ENCODE data around the gene IPO11.

The IPO11 gene

GRCh38 chr5:62596691-62597090 lies 184.1 kb downstream of the IPO11 start:
- Histone ChIP-seq H3K79me2 (ENCODE audit: insufficient read depth, low read length) (no peaks in the 10 kb centered on the region), H3K9me3 (ENCODE audit: low read length) (no peaks in the 10 kb centered on the region), H3F3A (ENCODE audit: insufficient read depth, low read length) (no peaks in the 10 kb centered on the region), H3K9ac (ENCODE audit: low read length) (no peak overlapping the region), H3K36me3 (ENCODE audit: insufficient read depth, low read length) (peaks cover 27% of the 10 kb centered on the region), H4K20me1 (ENCODE audit: insufficient read depth, low read length) (no peaks in the 10 kb centered on the region), H3K27me3 (ENCODE audit: insufficient read depth, low read length) (no peaks in the 10 kb centered on the region), H3K4me2 (ENCODE audit: low read length) (no peak overlapping the region), H2AFZ (ENCODE audit: low read length) (no peak overlapping the region), H3K4me3 (ENCODE audit: low read depth, low read length, poor library complexity, severe bottlenecking) (no peak overlapping the region), H3K9me2 (ENCODE audit: low read depth, low read length) (no peaks in the 10 kb centered on the region), H3K4me1 (ENCODE audit: insufficient read depth, low read length, severe bottlenecking) (no peaks in the 10 kb centered on the region), H3K27ac (ENCODE audit: low read depth, low read length, poor library complexity, severe bottlenecking) (no peak overlapping the region)
- TF ChIP-seq EZH2 (IDR thresholded peaks at IDR 0.05; ENCODE audit: borderline replicate concordance, low read length): no peak
- TF ChIP-seq, protein P1, sequence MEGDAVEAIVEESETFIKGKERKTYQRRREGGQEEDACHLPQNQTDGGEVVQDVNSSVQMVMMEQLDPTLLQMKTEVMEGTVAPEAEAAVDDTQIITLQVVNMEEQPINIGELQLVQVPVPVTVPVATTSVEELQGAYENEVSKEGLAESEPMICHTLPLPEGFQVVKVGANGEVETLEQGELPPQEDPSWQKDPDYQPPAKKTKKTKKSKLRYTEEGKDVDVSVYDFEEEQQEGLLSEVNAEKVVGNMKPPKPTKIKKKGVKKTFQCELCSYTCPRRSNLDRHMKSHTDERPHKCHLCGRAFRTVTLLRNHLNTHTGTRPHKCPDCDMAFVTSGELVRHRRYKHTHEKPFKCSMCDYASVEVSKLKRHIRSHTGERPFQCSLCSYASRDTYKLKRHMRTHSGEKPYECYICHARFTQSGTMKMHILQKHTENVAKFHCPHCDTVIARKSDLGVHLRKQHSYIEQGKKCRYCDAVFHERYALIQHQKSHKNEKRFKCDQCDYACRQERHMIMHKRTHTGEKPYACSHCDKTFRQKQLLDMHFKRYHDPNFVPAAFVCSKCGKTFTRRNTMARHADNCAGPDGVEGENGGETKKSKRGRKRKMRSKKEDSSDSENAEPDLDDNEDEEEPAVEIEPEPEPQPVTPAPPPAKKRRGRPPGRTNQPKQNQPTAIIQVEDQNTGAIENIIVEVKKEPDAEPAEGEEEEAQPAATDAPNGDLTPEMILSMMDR (IDR thresholded peaks at IDR 0.05; ENCODE audit: low read length): no peak

DNA sequence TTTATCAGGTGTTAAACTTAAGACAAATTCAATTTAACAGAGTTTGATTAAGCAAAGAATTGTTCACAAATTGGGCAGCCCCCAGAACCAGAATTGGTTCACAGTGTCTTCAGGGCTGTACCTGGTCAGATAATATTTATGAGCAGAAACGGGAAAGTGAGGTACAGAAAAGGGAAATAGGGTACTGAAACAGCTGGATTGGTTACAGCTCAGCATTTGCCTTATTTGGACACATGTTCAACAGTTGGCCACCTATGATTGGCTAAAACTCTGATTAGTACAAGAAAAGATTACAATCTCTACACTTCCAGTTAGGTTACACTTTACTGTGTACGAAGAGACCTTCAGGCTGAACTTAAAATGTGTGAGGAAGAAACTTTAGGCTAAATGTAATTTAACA lies 184.8 kb downstream of the IPO11 start:
- Histone ChIP-seq H4K20me1 (ENCODE audit: insufficient read depth, low read length) (no peaks in the 10 kb centered on the region), H3K4me3 (ENCODE audit: low read depth, low read length, poor library complexity, severe bottlenecking) (no peak overlapping the region), H3F3A (ENCODE audit: insufficient read depth, low read length) (no peaks in the 10 kb centered on the region), H3K9ac (ENCODE audit: low read length) (no peak overlapping the region), H2AFZ (ENCODE audit: low read length) (no peak overlapping the region), H3K27ac (ENCODE audit: low read depth, low read length, poor library complexity, severe bottlenecking) (no peak overlapping the region), H3K79me2 (ENCODE audit: insufficient read depth, low read length) (no peaks in the 10 kb centered on the region), H3K4me2 (ENCODE audit: low read length) (no peak overlapping the region), H3K4me1 (ENCODE audit: insufficient read depth, low read length, severe bottlenecking) (no peaks in the 10 kb centered on the region), H3K9me3 (ENCODE audit: low read length) (no peaks in the 10 kb centered on the region), H3K9me2 (ENCODE audit: low read depth, low read length) (no peaks in the 10 kb centered on the region), H3K36me3 (ENCODE audit: insufficient read depth, low read length) (peaks cover 24% of the 10 kb centered on the region), H3K27me3 (ENCODE audit: insufficient read depth, low read length) (no peaks in the 10 kb centered on the region)
- TF ChIP-seq EZH2 (IDR thresholded peaks at IDR 0.05; ENCODE audit: borderline replicate concordance, low read length): no peak
- TF ChIP-seq, protein P1 (IDR thresholded peaks at IDR 0.05; ENCODE audit: low read length): no peak

DNA sequence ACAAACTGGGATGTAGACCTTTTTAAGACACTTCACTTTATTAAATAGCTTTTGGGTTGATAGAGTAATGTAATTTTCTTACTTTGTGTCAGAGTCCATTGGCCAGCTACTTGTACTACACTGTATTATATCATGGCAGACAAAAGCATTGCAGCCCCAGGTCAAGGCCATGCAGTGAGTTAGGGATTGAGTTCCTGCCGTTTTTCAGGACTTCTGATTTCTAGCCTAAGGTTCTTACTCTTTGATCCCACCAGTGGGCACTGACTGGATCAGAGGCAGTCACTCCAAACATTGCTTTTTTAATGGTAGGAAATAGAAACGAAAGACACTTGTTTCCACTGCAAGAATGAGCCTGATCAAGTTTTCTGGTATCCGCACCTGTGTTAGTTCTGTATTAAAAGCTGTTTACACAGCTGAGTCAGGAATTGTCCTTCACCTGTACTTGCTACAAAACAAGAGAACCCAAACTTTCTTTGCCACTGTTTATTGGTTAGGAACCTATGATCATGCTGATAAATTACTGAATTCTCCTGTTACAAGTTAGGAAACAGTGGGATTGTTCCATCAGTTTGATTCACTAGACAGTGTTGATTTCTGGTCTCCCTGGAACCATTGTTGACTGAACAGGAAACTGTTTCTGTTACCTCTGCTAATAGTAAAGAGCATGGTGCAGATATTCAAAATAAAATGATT lies 188.1 kb downstream of the IPO11 start:
- H3K4me2 ChIP-seq (ENCODE audit: low read length): no peak overlapping the region
- no peak overlapping the region for H3K9ac ChIP-seq (ENCODE audit: low read length)
- H4K20me1 ChIP-seq (ENCODE audit: insufficient read depth, low read length): no peaks in the 10 kb centered on the region
- no peak overlapping the region for H3K4me3 ChIP-seq (ENCODE audit: low read depth, low read length, poor library complexity, severe bottlenecking)
- no peaks in the 10 kb centered on the region for H3F3A ChIP-seq (ENCODE audit: insufficient read depth, low read length)
- H2AFZ ChIP-seq (ENCODE audit: low read length): no peak overlapping the region
- H3K4me1 ChIP-seq (ENCODE audit: insufficient read depth, low read length, severe bottlenecking): no peaks in the 10 kb centered on the region
- 0 out of 2 replicates have a peak, but pooled peaks cover 5% of the 10 kb centered on the region for H3K36me3 ChIP-seq (ENCODE audit: insufficient read depth, low read length)
- no peak for TF ChIP-seq EZH2 (IDR thresholded peaks at IDR 0.05; ENCODE audit: borderline replicate concordance, low read length)
- TF ChIP-seq, protein P1 (IDR thresholded peaks at IDR 0.05; ENCODE audit: low read length): no peak
- H3K9me3 ChIP-seq (ENCODE audit: low read length): no peaks in the 10 kb centered on the region
- H3K79me2 ChIP-seq (ENCODE audit: insufficient read depth, low read length): no peaks in the 10 kb centered on the region
- no peak overlapping the region for H3K27ac ChIP-seq (ENCODE audit: low read depth, low read length, poor library complexity, severe bottlenecking)
- no peaks in the 10 kb centered on the region for H3K27me3 ChIP-seq (ENCODE audit: insufficient read depth, low read length)
- no peaks in the 10 kb centered on the region for H3K9me2 ChIP-seq (ENCODE audit: low read depth, low read length)

Data from OCI-LY1 (cell line).